GM10847 (cell line): ENCODE data around the gene LMNB1.

Experiments used
- POLR2A ChIP-seq: IDR thresholded peaks from 2 replicates; pipeline ENCODE4 v1.6.1; 2011; ENCODE audit not compliant: insufficient read length; ENCODE audit errors: extremely low read depth

LMNB1 gene

GRCh38 chr5:126769703-126770102 is 7.2 kb upstream of the LMNB1 start:
- TF ChIP-seq POLR2A, result no peak

DNA sequence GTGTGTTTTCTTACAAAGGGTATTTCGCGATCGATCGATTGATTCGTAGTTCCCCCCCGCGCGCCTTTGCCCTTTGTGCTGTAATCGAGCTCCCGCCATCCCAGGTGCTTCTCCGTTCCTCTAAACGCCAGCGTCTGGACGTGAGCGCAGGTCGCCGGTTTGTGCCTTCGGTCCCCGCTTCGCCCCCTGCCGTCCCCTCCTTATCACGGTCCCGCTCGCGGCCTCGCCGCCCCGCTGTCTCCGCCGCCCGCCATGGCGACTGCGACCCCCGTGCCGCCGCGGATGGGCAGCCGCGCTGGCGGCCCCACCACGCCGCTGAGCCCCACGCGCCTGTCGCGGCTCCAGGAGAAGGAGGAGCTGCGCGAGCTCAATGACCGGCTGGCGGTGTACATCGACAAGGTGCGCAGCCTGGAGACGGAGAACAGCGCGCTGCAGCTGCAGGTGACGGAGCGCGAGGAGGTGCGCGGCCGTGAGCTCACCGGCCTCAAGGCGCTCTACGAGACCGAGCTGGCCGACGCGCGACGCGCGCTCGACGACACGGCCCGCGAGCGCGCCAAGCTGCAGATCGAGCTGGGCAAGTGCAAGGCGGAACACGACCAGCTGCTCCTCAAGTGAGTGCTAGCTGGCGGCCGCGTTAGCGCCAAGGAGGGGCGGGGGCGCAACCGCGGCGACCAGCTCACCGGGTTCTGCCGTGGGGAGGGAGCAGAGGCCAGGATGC is 480 bp downstream of the LMNB1 start:
- peak; percentile 36 for TF ChIP-seq POLR2A

GRCh38 chr5:126777975-126778674 is 1.2 kb downstream of the LMNB1 start:
- peak; percentile 80 for TF ChIP-seq POLR2A

DNA sequence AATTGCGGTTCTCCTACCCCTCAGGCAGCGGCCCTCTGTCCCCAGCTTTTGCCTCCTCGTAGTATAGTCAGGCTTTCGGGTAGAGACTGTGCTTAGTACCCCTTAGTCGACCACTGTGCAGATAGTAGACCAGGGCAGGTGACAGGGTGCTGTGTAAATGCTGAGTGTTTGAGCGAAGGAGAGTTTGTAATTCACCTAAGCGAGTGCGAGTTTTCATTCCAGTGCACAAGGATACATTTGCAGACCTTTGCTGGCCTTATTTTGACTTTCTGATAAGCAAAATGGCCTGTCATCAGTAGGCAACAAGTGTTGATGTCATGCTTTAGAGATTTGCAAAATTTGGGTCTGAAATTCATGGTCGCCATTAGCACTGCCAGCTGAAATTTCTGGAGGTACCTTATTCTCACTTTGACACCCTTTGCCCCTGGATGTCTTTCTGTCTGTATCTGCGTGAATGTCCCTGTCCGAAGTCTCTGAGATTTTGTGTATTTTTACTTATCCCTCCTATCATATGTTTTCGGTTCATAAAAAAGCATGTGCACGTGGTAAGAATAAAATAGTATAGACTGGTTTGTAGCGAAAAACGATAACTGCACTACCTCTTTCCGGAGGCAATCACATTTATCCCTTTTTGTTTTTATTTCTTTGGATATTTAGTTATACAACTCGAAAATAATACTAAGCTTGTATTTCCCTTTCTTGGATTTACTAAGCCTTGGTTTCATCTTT is 1.9 kb downstream of the LMNB1 start:
- no peak for TF ChIP-seq POLR2A

DNA sequence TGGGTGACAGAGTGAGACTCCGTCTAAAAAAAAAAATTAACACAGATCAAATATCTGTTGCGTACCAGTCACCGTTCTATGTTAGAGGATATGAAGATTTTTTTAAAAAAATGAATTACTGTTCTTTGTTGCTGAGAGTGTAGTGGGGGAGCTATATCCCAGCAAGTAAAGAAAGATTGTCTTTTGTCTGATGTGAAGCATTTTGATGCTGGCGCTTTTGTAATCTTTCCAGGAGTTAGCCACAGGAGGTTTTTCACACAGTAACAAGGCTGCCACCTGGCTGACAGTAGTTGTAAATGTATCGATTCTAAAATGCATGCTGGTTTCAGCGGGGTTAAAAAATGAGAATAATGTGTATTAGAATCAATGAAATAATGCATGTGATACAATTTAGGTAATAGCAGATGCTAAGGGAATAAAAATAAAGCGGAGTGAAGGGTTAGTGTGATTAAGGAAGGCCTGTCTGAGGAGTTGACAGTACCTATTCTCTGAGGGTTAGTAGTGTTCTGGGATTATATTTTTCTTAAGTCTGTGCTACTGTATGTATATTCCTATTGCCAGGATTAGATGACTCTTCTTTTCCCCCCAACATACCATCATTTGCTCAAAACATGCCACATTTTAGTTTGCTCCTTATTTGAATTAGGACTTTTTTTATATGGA is 3.4 kb downstream of the LMNB1 start:
- TF ChIP-seq POLR2A, result no peak

DNA sequence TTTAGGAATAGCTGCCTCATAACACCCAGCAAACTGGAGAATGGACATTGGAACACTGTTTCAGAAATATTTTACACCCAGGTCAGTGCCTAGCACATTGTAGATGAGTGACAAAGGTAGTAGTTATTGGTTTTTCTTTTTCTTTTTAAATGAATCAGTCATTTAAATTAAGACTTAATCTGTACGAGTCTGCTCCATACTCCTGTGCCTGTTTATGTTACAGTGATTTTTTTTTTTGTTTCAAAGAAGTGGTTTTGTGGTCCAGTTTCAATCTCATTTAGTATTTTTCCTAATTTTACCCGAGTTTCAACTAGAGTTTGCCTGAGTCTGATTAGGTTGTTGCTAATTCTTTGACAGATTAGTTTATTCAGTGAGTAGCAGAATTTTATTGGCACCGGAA is 16.2 kb downstream of the LMNB1 start:
- no peak for TF ChIP-seq POLR2A

- no peak for TF ChIP-seq POLR2A
Observed at GRCh38 chr5:126794157-126794828, 17.4 kb downstream of the LMNB1 start.

DNA sequence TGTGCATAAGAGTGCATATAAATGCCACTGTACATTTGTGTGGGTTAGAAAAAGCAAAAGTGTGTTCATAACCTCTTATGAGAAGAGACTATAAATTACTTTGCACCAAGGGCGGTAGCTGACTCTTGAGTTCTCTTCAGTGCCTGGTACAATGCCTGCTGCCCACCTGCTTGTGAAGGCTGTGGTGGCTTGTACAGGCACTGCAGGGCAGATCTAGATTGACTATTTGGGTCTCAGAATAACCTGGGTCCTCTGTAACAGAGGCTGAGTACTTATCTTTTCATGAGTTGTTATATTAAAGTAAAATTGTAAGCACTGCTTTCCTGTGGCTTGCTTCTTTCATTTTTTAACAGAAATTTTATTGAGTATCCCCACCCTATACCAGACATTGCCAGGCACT is 22.8 kb downstream of the LMNB1 start:
- no peak for TF ChIP-seq POLR2A

GRCh38 chr5:126801174-126801991 is 24.4 kb downstream of the LMNB1 start:
- no peak for TF ChIP-seq POLR2A

- no peak for TF ChIP-seq POLR2A
Observed at GRCh38 chr5:126801992-126802294, 25.0 kb downstream of the LMNB1 start.

DNA sequence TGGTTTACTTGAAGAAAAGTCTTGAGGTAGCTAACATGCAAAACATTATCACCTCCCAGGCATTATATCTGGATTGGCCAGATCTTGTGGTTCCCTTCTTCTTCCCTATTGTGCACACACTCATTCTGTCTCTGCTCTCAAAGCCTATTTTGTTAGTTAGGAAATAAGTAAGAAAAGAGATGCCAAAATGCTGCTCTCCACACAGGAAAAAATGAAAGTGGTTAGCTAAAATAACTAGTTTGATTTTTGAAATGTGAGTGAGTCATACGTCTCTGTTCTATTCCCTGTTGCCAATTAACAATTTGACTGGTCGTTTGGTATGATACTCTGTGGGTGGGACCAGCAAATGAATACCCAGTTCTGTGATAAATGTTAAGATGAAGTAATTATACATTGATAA is 28.1 kb downstream of the LMNB1 start:
- TF ChIP-seq POLR2A, result no peak

GRCh38 chr5:126808521-126808988 is 31.6 kb downstream of the LMNB1 start:
- TF ChIP-seq POLR2A, result no peak

DNA sequence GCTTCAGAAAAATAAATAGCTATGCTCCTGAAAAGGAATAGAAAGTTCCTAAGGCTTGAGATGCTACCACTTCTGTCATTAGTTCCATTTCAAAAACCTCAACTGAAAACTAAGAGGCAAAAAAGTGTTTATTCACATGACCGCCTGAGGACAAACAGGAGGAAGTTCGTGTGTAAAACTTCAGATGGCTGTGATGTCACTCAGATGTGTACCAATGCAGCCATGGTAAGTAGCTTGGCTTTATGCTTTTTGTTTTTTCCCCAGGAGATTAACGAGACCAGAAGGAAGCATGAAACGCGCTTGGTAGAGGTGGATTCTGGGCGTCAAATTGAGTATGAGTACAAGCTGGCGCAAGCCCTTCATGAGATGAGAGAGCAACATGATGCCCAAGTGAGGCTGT is 33.0 kb downstream of the LMNB1 start:
- no peak for TF ChIP-seq POLR2A
